ENCODE results near the gene SLC25A33. TPM values are rescaled to one million over a fixed set of nuclear protein-coding genes. Genes with fewer than 3 reads are reported as not detected.
"Not testable (repeated sequence)": the region's sequence is repeated elsewhere in the genome, so short reads cannot be mapped to it uniquely, and the experiment has no call there.

The SLC25A33 gene
- polyA plus RNA-seq, 3 donors from 2014 or later, result 6.4 to 7.4 (median 7.0) TPM

- DNase-seq, result peak; percentile 21 to 41 (median 31)
- H3K9me3 Mint-ChIP-seq, result no peaks in the 10 kb centered on the region
- H3K4me1 Mint-ChIP-seq, result no peaks in the 10 kb centered on the region
- no peak overlapping the region for H3K27ac Mint-ChIP-seq
- H3K4me3 Mint-ChIP-seq, result no peak overlapping the region
- H3K27me3 Mint-ChIP-seq (ENCODE audit: low read depth in 3 of 3), result peaks cover 1 to 8% (median 2%) of the 10 kb centered on the region in 3 donors
- H3K36me3 Mint-ChIP-seq, result no peaks in the 10 kb centered on the region
These were observed 76.2 kb downstream of the SLC25A33 start for GRCh38 chr1:9615316-9616063.

DNA sequence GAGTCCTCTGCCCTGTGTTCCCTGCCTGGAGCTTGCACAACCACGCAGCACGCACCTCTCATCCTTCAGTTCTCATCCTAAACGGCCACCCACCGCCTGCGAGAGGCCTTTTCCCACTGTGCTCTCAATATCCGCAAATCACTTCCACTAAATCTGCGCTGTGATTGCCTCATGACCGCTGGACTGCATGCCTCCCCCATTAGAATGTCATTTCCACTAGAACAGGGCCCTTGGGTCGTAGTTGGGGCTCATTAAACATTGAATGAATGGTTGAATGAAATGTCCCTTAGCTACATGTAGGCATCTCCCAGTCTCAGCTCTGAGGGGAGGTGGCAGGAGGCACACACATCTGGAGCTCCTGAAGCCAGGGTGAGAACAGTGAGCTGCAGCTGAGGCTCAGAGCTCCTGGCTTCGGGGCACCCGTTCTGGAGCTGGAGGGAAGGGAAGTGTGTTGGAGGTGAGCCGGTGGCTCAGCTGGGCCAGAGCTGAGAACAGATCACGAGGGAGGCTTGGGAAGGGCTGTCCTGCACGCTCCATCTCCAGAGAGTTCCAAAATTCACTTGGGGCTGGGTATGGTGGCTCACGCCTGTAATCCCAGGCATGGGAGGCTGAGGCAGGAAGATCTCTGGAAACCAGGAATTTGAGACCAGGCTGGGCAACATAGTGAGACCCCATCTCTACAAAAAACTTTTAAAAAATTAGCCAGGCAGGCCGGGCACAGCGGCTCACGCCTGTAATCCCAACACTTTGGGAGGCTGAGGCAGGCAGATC is 79.8 kb downstream of the SLC25A33 start:
- DNase-seq, result no peak
- Mint-ChIP-seq H3K4me3 (no peak overlapping the region), H3K9me3 (no peaks in the 10 kb centered on the region), H3K4me1 (no peaks in the 10 kb centered on the region), H3K27ac (no peak overlapping the region), H3K27me3 (ENCODE audit: low read depth in 3 of 3) (peaks cover 1 to 14% (median 4%) of the 10 kb centered on the region in 3 donors), H3K36me3 (peaks cover 0 to 2% (median 0%) of the 10 kb centered on the region in 3 donors)

GRCh38 chr1:9621032-9621431 is 81.8 kb downstream of the SLC25A33 start:
- H3K27me3 Mint-ChIP-seq (ENCODE audit: low read depth in 3 of 3), result peaks cover 1 to 16% (median 5%) of the 10 kb centered on the region in 3 donors
- DNase-seq, result no peak
- no peaks in the 10 kb centered on the region for H3K9me3 Mint-ChIP-seq
- H3K4me1 Mint-ChIP-seq, result peaks cover 3 to 4% of the 10 kb centered on the region in 2 donors
- no peak overlapping the region for H3K4me3 Mint-ChIP-seq
- H3K36me3 Mint-ChIP-seq, result peaks cover 0 to 3% (median 0%) of the 10 kb centered on the region in 3 donors
- H3K27ac Mint-ChIP-seq, result no peak overlapping the region

GRCh38 chr1:9624081-9624480 is 84.8 kb downstream of the SLC25A33 start:
- Mint-ChIP-seq H3K4me1 (peaks cover 27 to 32% of the 10 kb centered on the region in 2 donors), H3K4me3 (peak overlapping the region in 3 of 5 donors; percentile 2 to 34 (median 5))

GRCh38 chr1:9625030-9625429 is 85.8 kb downstream of the SLC25A33 start:
- Mint-ChIP-seq H3K4me3 (peak overlapping the region in 2 of 5 donors; percentile 43 to 53), H3K27me3 (ENCODE audit: low read depth in 3 of 3) (peaks cover 12 to 20% (median 15%) of the 10 kb centered on the region in 3 donors), H3K4me1 (peaks cover 37 to 40% of the 10 kb centered on the region in 2 donors)
- not testable (repeated sequence) for H3K36me3 Mint-ChIP-seq, H3K9me3 Mint-ChIP-seq, DNase-seq, H3K27ac Mint-ChIP-seq

More at GRCh38 chr1:9624081-9624480, 84.8 kb downstream of the SLC25A33 start:
- Mint-ChIP-seq H3K9me3 (no peaks in the 10 kb centered on the region), H3K36me3 (peaks cover 0 to 3% (median 0%) of the 10 kb centered on the region in 3 donors), H3K27ac (peak overlapping the region in 2 of 6 donors; percentile 7 to 71), H3K27me3 (ENCODE audit: low read depth in 3 of 3) (peaks cover 9 to 16% (median 10%) of the 10 kb centered on the region in 3 donors)
- no peak for DNase-seq

GRCh38 chr1:9626201-9626608 is 86.9 kb downstream of the SLC25A33 start:
- H3K27me3 Mint-ChIP-seq (ENCODE audit: low read depth in 3 of 3), result peaks cover 12 to 20% (median 17%) of the 10 kb centered on the region in 3 donors
- peak overlapping the region; percentile 76 to 89 (median 84) for H3K4me3 Mint-ChIP-seq
- H3K36me3 Mint-ChIP-seq, result peaks cover 0 to 7% (median 0%) of the 10 kb centered on the region in 3 donors
- peak; percentile 26 to 51 (median 39) for DNase-seq
- H3K9me3 Mint-ChIP-seq, result no peaks in the 10 kb centered on the region
- peak overlapping the region; percentile 58 to 89 (median 82) for H3K27ac Mint-ChIP-seq
- H3K4me1 Mint-ChIP-seq, result peaks cover 48 to 52% of the 10 kb centered on the region in 2 donors

GRCh38 chr1:9628541-9629444 is 89.5 kb downstream of the SLC25A33 start:
- H3K27ac Mint-ChIP-seq, result peak overlapping the region; percentile 90 to 95 (median 92)
- peaks cover 14 to 21% (median 14%) of the 10 kb centered on the region in 3 donors for H3K27me3 Mint-ChIP-seq (ENCODE audit: low read depth in 3 of 3)
- peak overlapping the region; percentile 85 to 96 (median 89) for H3K4me3 Mint-ChIP-seq
- H3K36me3 Mint-ChIP-seq, result peaks cover 0 to 7% (median 0%) of the 10 kb centered on the region in 3 donors
- H3K4me1 Mint-ChIP-seq, result peaks cover 64 to 67% of the 10 kb centered on the region in 2 donors
- H3K9me3 Mint-ChIP-seq, result no peaks in the 10 kb centered on the region
- DNase-seq, result peak; percentile 65 to 72 (median 69)

DNA sequence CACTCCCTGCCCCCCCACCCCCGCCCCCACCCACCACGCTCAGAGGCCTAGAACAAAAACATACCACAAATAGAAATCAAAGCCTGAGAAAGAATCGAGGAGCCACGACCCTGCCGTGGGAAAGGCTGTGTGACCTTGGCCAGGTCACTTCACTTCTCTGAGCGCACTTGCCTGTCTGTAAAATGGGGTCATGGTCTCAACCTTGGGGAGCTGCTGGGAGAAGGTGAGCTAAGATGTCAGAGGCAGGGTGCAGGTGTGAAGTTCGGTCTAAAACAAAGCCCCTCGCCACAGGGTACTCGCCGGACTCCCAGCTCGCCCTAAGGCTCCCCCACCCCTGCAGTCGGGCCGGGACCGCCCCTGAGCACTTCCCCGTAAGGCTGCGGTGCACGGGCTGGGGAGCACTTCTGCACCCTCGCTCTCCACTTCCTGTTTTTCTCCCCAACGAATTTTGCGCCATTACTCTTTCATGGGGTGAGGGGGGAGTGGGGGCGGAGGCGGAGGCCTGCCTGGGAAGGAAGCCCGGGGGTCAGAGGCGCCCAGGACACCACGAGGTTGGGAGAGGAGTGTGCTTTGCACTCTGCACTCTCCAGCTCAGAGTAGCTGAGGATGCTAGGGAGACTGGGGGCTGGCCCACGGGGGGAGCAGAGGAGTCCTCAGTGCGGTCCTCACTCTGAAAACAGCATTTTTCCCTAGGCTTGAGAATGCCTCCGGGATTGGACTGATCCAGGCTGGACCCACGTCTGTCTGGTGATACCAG is 90.4 kb downstream of the SLC25A33 start:
- Mint-ChIP-seq H3K36me3 (peaks cover 0 to 6% (median 0%) of the 10 kb centered on the region in 3 donors), H3K27me3 (ENCODE audit: low read depth in 3 of 3) (peaks cover 11 to 21% (median 14%) of the 10 kb centered on the region in 3 donors), H3K27ac (peak overlapping the region; percentile 90 to 95 (median 92)), H3K9me3 (no peaks in the 10 kb centered on the region), H3K4me1 (peaks cover 67 to 68% of the 10 kb centered on the region in 2 donors), H3K4me3 (peak overlapping the region; percentile 85 to 96 (median 89))
- DNase-seq, result peak; percentile 80 to 82 (median 81)

DNA sequence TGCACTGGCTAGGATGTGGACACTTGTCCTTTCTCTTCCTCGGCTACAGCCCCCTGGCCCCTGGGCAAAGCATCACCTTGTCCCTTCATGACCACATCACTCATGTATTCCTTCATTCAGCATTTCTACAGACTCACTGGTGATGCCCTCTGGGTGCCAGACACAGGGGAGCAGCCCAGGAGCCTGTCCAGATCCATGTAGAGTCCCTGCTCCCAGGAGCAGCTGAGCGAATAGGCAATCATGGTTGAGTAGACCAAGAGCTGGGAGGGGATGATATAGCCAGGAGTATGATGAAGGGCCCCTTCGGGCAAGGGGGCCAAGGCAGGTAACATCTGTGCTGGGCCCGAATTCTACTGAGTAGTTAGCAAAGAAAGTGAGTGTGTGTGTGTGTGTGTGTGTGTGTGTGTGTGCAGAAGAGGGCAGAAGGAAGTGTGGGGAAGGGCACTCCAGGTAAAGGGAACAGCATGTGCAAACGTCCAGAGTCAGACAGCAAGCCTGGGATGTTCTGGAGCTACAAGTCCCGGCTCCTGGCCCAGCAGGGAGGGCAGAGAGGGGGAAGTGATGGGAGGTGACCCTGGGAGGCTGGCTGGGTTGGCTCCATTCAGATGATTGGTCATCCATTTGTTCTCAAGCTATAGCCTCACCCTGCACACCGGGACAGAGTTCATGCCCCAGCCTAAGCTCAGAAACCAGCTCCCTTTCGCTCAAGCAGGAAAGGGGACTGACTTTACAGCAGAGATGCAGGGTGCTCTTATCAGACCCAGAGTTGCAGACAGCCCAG is 91.3 kb downstream of the SLC25A33 start:
- H3K9me3 Mint-ChIP-seq, result no peaks in the 10 kb centered on the region
- peaks cover 70 to 77% of the 10 kb centered on the region in 2 donors for H3K4me1 Mint-ChIP-seq
- peaks cover 11 to 21% (median 14%) of the 10 kb centered on the region in 3 donors for H3K27me3 Mint-ChIP-seq (ENCODE audit: low read depth in 3 of 3)
- peak in 2 of 3 donors; percentile 20 to 22 for DNase-seq
- peak overlapping the region; percentile 85 to 96 (median 89) for H3K4me3 Mint-ChIP-seq
- H3K27ac Mint-ChIP-seq, result peak overlapping the region; percentile 90 to 95 (median 92)
- peaks cover 0 to 8% (median 4%) of the 10 kb centered on the region in 3 donors for H3K36me3 Mint-ChIP-seq

DNA sequence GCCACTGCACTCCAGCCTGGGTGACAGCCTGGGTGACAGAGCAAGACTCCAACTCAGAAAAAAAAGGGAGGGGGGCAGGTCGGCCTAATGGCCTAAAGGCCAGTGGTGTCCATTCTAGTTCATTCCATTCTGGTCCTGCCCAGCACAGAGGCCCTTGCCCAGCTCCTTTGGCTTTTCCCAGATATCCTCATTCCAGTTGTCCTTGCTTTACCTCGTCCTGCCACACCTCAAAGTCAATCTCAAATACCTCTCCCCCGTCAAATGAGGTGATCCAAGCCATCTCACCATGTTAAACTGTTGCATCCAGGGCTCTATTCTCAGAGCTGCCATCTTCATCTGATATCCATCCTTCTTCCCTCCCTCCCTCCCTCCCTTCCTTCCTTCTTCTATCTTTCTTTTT is 92.3 kb downstream of the SLC25A33 start:
- Mint-ChIP-seq H3K27me3 (ENCODE audit: low read depth in 3 of 3) (peaks cover 9 to 21% (median 11%) of the 10 kb centered on the region in 3 donors), H3K27ac (peak overlapping the region; percentile 72 to 95 (median 92)), H3K4me1 (peaks cover 64 to 73% of the 10 kb centered on the region in 2 donors), H3K36me3 (peaks cover 0 to 9% (median 8%) of the 10 kb centered on the region in 3 donors), H3K9me3 (no peaks in the 10 kb centered on the region), H3K4me3 (peak overlapping the region; percentile 85 to 96 (median 89))
- DNase-seq, result no peak

- no peak for DNase-seq
- peaks cover 8 to 13% (median 9%) of the 10 kb centered on the region in 3 donors for H3K27me3 Mint-ChIP-seq (ENCODE audit: low read depth in 3 of 3)
- H3K4me3 Mint-ChIP-seq, result no peak overlapping the region
- H3K27ac Mint-ChIP-seq, result peak overlapping the region in 3 of 6 donors; percentile 30 to 45 (median 42)
- peaks cover 52 to 65% of the 10 kb centered on the region in 2 donors for H3K4me1 Mint-ChIP-seq
- H3K9me3 Mint-ChIP-seq, result no peaks in the 10 kb centered on the region
- H3K36me3 Mint-ChIP-seq, result peaks cover 5 to 14% (median 12%) of the 10 kb centered on the region in 3 donors
These were observed 94.2 kb downstream of the SLC25A33 start for GRCh38 chr1:9633493-9633892.
